8988T (cell line): Measurements from ENCODE around the gene CLCF1.

ENCODE experiments used
- DNase-seq: peaks from one replicate; pipeline ENCODE4 v3.0.0; 2011

CLCF1 gene

DNA sequence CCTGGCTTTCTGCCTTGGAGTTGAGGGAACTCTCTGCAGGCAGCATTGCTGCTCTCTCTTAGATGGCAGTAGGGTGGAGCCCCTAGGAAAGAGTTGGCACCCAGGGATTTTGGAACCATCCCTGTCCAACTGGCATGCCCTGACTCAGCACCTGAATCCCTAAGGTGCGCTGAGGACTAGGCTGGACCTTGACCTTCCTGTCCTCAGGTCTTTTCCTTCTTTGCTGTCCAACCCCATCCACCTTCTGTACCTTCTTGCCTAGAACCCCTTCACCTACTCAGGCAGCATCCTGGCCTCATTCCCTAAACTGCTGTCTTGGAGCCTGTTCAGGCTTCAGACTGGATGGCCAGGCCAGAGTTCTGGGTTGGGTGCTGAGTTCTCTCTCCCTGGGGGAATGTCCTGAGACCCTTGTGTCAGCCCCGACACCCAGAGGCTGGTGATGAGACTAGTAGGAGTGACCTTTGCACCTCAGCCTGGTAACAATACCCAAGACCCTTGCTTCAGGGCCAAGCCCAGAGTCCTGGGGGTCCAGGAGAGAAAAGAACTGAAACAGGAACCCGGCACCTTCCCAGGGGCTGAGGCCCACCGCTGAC, 17.5 kb downstream of the CLCF1 start:
- no peak for DNase-seq

DNA sequence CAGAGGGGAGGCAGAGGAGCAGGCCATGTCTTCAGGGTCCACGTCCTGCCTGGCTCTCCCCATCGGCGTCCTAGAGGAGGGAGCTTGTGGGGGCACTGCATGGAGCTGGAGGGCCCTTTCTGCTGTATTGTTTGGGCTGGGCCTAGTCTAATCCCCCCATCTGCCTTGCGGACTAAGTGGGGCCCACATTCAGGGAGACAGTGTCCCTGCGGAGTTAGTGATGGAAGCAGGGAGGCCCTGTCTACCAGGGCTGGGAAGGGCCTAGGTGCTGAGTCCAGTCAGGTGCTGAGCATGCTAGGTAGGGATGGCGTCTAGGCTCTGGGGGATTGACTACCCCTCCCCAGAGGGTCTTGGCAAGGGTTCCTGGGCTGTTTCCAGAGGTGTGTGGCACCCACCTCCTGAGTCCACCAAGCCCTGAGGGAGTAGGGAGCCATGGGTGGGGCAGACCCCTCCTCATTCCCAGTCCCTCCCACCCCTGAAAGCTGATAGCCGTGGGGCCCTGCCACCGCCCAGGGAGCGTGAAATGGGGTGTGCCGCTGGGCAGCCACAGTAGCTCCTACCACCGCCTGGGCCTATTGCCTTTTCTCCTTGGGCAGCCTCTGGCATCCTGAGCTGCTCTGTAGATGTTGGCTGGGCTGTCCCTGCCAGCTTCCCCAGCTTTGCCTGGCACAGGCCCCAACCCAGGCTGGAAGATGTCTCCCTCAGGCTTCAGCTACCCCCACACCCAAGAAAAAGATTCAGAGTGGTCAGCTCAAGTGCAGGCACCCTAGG, 18.2 kb downstream of the CLCF1 start:
- no peak for DNase-seq

DNA sequence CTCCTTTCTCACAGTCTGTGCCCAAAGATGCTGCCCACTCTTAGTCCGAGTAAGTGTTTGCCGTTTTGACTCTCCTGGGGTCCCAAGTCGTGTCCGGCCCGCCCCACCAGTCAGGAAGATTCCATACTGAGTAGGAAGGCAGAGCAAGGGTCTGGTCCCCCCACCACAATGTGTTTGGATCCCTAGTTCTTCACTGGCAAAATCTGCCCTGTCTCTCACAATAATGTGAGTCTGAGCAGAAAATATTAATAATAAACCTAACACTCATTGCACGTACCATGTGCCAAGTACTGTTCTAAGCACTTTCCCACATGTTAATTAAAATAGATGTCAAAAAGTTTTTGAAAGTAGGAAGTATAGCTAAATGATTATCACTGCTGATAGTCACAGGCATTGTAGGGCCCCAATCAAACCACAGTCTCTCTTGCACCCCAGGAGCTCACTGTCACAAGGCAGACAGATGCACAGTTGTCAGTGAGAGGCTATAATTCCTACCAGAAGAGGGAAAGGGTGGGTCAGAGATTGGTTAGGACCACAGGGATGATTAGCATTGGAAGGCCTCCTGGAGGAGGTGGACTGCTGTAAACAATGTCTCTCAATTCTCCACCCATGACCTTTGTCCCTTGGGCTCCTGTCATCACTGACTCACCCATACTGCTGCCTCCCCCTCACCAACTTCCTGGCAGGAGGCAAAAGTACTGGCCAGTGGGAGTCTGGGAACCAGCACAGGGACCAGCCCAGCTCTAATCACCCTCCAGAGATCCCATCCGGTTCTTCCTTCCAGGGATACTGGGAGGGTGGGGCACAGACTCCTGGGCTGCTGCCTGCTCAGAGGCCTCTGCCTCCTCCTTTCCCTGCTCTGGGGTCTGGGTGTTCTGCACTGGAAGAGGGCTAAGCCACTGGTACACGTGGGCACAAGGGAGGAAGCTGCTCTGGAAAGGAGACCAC, 19.0 kb downstream of the CLCF1 start:
- no peak for DNase-seq

DNA sequence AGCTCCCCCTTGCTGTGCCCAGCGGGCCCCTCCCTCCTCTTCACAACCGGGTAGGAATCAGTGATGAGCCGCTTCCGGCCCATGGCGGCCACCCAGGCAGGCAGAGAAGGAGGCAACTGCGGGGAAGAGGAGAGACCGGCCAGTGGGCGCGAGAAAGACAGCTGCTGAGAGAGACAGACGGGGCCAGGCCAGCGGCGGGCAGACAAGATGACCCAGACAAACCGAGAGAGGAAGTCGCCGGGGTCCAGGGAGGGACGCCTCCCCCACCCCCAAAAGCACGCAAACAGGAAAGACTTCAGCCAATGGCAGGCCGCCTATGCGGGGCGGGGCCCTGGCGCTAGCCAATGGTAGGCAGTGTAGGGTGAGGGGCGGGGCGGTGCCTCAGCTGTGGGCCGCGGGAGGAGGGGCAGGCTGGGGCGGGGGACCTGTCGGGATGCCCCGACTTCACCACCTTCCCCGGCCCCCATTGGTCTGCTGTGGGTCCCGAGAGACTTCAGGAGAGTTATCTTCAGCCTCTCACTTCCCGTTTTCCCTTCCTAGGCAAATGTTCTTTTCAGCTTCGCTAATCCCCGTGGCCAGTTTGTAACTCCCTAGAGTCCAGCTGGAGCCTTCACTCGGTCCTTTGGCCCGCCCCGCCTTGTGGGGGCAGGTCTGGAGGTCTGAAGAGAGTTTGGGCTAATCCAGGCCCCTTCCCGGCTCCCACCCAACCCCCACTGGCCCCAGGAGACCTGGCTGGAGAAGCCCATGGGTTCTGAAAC, 19.9 kb downstream of the CLCF1 start, which contains the start of gene POLD4:
POLD4 (minus strand) TSS at position 230 of the 758 bp plus-strand sequence; CDS start at position 83, 147 bp downstream.
- DNase-seq: peak; percentile 96

DNA sequence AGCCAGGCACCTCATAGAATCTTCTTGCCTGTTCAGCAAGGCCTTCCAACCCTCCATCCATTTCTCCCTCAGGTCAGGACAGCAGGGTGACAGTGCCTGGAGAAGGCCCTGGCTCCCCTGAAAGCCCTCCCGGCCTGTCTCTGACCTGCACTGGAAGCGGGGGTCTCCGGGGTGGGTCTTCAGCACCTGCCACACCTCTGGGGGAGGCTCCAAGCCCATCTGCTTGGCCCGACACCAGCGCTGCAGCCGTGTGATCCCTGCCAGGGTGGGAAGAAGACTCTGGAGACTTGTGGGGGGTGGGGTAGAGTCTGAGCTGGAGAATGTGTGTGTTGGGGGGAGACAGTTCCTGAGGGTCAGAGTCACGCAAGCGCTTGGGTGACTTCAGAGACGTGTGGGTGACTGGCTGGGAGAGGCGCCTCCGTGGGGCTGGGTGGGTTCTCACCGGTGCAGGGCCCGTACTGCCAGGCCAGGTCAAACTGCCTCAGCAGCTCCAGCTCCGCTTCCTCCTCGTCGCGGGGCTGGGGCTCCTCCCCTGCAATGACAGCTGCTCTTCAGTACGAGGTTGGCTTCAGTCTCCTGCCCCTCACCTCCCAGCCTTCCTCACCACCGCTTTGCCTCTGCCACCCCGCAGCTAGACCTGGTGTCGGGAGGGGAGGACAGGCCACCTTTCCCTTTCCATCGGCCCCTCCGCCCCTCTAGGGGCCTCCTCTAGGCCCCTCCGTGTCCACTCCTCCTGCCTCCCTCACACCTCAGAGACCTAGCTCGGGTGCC, 20.7 kb downstream of the CLCF1 start:
- DNase-seq: no peak

DNA sequence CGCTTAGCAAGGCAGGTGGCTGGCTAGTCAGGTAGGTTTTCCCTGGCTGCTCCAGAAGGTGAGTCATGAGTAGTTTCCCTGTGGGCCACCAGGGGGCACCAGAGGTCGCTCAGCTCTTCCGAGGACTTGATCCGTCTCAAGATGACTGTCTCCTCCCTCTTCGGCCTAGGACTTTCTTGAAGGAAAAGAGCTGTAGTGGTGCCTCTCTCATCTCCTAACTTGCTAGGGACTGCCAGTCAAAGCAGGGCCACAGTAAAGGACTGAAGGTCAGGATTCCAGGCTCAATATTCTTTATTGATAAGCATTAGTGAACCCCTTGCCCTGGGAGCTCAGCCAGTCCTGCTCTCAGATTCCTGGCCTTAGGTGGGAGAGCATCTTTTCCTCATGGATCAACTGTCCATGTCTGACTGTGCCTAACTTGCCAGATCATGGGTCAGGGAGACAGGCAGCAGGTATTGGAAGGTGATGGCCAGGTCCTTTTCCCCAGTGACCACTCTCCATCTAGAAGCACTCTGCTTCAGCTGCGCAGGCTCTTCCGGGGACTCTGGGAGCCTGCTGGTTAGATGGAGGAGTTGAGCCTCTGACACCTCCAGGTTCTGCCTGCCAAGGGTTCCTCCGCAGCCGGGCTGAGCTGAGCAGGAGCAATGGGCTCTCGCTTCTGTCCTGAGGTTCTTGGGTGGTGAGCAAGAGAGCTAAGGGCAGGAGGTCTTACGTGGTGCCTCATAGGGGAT, 22.0 kb downstream of the CLCF1 start:
- DNase-seq: peak; percentile 86

DNA sequence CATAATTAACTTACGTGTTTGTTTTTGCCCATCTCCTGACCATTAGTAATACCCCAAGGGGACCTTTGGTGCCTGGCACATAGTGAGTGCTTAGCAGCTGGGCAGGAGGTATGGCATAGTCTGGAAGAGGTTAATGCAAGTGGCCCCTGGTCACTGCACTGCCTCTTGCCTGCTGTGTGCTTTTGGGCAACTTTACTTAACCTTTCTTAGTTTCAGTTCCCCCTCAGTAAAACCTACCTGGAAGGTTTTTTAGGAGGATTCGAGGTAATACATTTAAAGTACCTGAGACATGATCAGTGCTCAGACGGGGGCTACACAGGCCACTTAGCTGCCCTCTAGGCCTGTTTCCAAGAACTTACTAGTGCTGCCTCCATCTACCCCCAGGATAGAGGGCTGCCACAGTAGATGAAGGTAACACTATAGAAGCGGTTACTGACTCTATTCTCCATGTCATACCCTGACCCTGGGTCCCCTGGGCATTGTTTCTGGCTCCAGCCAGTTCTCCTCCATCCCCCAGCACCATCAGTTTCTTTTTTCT, 23.4 kb downstream of the CLCF1 start:
- DNase-seq: no peak

DNA sequence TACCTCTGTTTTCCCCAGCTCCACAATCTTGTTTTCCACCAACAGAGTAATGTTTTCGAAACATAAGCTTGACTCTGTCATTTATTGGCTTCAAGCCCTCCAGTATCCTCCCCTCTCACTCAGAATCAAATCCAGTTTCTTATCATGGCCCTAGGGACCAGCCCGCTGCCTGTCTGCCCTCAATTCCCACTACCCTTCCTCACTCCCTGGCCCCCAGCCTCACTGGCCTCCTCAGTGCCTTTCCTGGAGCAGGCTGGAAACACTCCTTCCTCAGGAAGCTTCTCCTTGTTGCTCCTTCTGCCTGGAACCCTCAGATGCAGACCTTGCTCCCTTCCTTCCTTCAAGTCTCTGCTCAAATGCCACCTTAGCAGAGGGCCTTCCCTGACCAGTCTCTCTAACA, 23.9 kb downstream of the CLCF1 start:
- DNase-seq: no peak

DNA sequence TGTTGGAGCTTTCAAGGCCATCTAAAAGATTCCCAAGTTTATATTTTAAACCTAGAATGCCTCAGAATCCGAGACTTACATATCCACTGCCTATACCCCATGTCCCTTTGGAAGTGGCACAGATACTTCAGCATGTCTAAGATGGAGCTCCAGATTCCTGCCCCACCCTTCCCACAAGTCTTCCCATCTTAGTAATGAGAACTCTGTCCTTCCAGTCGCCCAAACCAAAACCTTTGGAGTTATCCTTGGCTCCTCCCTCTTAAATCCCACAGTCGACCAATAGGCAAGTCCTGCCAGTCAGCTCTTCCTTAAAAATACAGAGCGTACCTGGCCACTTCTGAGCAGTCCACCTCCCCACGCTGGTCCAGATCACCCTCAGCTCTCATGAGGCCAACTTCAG, 24.4 kb downstream of the CLCF1 start:
- no peak for DNase-seq

DNA sequence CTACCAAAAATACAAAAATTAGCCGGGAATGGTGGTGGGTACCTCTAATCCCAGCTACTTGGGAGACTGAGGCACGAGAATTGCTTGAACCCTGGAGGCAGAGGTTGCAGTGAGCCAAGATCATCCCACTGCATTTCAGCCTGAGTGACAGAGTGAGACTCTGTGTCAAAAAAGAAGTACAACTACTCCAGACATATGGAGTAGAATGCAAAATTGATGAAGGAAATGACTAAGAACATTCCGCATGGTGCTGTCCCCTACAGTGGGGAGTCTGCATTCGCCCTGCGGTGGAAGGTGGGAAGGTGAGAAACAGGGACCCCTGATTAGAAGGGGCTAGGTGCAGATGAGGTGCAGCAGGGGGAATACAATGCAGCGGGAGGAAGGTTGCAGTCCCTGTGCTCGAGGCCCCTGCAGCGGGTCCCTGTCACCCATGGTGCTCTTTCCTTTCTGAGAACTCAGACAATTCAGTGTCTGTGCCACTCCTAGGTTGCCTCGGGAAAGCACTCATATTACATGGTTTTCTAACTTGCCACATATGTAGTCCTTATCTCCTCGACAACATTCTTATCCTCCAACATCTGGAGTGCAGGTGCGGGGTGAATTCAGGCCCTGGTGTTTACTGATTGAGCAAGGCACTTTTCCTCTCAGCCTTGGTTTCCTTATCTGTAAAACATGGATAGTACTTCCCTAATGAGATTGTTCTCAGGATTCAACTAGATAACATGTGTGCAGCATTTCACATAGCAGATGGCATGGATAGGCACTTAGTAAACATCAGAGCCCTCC, 25.2 kb downstream of the CLCF1 start:
- DNase-seq: no peak

DNA sequence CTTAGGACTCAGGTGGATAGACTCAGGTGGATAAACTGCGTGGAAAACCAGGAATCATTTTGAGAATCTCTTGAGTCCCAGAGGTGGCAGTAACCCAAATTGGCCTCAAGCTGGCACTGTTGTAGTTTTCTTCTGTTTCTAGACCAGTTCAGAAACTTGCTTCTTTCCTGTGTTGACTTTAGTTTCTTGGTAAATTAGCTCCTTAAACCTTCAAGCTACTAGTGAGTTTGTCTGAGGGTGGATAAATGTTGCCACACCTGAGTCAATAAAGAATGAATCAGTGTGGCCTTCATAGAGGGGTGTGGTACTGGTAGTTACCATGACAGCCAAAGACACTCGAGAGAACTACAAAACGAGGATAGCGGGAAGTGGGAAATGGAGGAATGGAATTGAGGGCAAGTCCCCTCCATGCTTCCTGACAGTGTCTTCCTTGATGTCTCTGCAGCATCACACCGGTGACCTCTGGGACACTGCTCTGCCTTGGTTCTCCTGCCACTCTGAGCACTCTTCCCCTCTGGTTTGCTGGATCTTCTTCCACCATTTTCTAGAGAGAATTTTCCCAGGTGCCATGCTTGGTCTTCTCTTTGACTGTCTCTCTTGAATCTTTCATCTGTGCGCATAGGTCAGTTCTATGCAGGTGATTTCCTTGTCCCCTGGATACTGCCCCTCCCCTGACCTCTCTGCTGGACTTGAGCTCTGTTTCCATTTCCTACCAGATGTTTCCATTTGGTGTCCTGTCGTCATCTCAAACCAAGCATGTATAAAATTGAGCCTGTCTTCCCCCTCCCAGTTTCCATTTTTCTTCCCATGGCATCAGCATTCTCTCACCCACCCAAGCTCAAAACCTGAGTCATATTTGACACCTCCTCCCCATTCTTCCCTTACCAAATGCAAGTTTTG, 27.2 kb downstream of the CLCF1 start:
- no peak for DNase-seq

DNA sequence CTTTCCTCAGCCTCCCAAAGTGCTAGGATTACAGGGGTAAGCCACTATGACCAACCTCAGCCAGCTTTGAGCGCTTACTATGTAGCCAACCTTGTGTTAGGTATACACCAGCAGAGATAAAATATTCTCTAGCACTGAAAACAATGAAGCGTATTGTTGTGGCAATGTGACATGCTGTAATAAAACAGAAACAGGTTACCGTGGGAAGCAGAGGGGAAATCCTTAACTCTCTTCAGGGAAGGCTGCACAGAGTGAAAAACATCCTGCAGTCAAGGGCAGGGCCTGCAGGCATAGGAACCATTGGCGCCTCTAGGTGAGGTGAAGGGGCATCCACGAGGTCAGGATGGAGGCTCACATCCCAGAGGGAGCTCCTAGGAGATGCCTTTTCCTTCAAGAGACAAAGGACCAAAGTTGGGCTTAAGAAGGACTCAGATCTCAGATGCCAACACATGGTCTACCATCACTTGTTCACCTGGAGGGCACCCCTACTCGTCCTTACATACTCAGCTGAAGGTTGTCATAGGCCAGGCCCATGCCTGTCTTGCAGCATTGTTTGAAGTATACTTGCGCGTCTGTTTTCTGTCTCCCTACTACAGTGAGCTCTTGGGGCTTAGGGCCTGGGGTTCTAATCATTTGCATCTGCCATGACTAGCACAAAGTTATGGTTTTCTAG, 28.0 kb downstream of the CLCF1 start:
- DNase-seq: no peak

DNA sequence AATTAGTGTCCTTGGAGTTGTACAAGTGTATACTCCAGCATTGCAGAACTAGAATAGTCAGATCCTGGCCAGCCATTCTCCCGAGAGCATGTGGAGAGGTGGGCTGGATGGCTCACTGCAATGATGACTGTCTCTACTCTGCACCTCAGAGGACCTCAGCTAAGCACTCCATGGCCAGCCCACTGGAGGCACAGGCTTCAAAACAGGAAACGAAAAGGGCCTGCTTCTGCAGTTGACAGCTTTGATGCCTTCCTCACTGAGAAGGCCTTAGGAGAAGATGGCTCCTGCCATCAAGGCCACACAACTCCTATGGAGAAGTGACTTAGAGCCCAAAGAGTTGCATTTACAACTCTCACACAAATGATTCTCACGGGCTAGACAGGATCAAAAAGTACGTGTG, 29.1 kb downstream of the CLCF1 start:
- no peak for DNase-seq

DNA sequence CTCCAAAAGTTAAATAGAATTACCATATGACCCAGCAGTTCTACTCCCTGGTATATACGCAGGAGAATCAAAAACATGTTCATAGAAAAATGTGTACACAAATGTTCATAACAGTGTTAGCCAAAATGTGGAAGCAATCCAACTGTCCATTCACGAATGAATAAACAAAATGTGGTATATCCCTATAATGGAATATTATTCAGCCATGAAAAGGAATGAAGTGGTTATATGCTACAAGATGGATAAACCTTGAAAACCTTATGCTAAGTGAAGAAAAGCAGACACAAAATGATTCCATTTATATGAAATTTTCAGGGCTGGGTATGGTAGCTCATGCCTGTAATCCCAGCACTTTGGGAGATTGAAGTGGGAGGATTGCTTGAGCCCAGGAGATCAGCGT, 36.1 kb downstream of the CLCF1 start:
- DNase-seq: no peak

DNA sequence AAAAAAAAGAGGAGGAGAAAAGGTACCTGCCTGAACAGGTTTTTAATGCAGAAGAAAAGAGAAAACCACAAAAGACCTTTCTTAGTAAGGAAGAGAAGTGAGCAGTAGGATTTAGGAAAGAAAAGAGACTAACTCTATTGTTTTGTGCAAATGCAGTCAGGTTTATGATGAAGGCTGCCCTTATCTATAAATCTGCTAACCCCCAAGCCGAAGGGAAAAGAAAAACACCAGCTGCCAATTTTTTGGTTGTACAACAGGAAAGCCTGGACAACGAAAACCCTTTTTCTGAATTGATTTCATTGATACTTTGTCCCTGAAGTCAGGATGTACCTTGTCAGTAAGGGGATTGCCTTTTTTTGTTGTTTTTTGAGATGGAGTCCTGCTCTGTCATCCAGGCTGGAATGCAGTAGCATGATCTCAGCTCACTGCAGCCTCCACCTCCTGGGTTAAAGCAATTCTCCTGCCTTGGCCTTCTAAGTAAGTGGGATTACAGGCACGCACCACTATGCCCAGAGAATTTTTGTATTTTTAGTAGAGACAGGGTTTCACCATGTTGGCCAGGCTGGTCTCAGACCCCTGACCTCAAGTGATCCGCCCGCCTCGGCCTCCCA, 41.2 kb downstream of the CLCF1 start:
- DNase-seq: no peak

DNA sequence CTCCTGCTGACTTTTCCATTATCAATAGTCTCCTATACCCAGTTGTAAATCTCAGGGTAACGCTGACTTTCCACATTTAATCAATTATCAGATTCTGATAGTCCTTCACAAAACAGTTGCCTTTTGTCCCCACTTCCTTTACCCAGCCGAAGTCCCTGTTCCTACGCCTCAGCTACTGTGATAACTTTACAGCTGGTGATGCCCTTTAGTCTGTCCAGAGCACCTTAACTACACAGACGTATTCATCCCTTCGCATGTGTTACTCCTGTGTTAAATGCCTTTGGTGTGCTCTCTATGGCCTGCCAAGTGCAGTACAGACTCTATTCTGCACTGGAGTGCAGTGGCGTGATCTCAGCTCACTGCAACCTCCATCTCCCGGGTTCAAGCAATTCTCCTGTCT, 49.9 kb downstream of the CLCF1 start:
- DNase-seq: no peak

DNA sequence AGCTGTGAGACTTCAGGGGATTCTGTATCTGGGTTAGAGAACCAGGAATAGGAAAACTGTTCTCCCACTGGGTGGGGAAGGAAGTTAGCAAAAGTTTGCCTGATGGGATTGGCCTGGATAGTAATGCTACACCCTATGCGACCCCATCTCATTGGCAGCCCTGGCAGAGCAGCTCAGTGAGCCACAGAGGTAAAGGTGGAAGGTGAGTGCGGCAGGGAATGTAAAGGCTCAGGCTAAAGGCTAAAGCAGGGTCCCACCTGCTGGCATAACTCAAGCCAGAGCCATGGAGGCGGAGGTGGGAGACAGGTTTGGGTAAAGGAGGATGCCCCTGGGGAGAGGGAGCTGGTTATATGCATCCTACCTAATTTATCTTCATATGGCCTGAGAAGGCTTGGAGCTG, 51.3 kb downstream of the CLCF1 start:
- DNase-seq: no peak

DNA sequence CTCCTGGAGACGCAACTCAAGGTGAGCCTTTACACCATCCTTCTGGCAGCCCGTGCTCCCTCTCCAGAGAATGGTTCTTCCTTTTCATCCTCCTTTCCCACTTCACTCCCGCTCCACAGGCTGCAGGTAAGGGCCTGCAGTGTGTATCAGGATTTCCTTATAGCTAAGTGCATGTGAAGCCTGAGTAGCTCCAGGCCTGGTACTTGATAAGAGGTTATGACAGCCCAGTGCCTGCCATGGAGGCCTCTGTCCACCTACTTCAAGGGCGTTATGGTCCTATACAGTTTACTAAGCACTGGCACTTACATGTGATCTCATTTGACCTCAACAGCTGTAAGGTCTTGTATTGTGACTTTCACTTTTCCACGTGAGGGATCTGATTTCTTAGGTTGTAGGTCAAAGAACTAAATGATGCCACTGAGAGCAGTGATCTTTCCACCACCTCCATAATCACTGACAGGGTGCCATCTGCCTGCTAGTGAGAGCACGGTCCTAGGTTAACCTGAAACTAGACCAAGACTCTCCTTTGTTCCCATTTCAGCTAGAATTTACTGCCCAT, 52.0 kb downstream of the CLCF1 start:
- DNase-seq: no peak
